GM18909 (cell line): ENCODE results near the gene MDFI.

Source experiments
- ATAC-seq: cut with Tn5 transposase; IDR thresholded peaks from one replicate; pipeline ENCODE4 v1.9.1; 2021; ENCODE audit warnings: mild to moderate bottlenecking; ENCODE audit not compliant: unreplicated experiment, poor library complexity

MDFI gene

DNA sequence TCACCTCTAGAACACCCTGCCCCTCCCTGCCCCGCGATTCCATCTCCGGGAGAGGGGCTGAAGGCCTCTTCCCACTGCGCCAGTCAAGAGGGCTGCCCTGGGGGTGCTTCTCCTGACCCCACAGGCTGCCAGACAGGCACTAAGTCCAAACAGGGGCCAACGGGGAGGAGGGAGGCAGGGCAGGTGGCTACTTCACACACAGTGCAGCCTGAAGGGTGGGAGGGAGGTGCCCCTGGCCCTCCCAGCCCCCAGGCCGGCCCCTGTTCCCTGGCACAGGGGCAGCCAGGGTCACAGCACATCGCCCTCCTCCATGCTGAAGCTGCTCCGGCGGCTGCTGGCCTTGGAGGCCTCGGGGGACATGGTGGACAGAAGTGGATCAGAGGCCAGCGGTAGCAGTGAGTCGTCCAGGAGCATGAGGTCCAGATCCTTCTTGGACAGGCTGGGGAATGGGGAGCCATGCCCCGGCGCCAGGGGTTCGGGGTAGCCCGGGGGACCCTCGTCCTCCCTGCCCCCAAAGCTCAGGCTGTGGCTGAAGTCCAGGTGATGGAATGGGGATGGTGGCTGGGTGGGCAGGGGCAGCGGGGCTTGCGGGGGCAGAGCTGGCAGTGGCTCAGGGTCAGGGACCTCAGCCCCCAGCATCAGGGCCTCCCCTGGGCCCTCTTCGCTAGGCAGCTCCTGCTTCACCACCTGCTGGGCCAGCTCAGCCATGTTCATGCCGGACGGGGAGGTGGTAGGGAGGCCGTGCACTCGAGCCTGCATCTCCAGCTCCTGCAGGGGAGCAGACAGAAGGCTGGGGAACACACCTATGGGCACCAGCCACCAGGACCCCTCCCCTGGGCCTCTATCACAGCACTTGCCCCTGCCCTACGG, 46.3 kb downstream of the MDFI start:
- ATAC-seq: no peak

DNA sequence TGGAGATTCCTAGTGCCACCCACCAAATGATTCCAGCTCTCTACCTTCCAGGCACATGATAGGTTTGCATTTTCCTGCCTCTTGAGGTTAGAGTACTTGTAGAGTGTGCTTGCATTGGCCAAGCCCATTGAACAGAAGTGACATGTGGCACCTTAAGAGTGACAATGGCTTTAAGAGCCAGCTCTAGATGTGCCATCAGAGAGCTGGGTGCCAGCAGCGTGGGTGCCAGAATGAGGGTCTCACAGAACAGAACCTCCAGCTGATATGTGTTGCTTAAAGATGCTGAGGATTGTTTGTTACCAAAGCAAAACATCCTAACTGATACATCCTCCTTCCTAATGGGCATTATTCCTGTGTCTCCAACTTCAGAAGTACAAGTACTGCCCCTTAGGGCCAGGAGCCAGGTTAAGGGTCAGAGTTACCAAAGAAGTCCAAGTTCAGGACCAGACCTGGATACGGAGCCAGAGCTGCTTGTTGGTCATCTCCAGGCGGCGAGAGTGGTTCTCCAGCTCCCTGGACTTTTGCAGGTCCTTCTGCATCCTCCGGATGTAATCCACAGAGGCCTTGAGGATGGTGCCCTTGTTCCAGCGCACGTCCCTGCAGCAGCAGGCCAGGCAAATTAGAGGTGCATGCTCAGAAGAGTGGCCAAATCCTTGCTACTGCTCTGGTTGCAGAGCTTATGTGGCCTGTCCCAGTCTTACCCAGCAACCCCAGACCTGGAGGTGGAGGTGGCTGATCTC, 47.5 kb downstream of the MDFI start:
- no peak for ATAC-seq

DNA sequence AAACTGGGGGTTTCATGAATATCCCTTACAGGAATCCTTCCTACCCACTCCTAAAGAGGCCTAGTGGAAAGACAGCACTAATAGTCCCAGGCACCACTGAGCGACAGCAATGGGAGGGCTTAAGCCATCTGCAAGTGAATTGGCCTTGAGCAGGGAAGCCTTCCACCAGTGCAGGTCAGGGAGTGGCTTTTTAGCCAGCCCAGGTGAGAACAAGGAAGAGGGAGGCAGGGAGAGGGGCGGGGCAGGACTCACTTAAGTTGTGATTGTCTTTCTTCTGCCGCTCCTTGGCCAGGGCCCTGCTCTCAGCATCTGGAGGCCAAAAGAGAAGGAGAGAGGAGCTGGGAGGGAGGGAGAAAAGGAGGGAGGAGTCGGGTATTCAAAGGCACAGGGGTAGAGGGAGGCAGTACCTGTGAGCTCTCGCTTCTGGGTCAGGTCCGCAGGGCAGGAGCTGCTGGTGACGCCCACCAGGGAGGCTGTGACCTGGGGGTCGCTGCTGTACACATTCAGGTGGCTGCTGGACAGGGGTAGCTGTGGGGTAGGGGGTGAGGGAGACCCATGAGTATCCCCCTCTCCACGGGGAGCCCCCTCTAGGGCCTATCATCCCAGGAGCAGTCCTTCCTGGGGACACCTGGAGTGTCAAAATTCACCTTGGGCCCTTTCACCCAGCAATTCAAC, 49.4 kb downstream of the MDFI start:
- no peak for ATAC-seq

DNA sequence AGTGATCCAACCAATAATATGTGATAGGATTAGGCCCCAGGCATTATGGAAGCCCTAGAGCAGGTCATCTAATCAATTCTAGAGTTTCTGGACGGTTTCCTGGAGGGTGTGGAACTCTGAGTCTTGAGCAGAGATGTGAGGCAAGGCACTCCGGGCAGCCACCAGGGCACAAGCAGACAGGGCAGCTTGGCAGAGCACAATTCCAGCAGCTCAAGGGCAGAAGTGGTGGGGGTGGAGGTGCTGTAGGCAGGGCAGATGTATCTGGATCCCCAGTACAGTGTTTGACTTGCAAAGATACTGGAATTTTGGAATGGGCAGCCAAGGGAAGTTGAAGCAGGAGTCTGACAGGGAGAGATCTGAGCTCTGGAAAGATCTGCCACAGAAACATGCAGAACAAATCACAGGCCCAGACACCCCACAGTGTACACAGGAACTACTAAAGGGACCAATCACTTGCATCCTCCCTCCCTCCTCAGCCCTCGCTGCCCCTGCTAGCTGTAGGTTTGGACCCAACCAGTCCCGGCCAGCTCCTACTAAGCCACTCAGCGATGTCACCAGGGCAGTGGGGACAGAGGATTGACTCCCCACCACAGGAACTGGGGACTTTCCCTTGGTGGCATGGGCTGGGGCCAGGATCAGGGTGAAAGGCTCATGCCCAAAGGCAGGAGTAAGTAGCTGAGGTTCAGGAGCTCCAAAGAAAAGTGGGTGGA, 50.1 kb downstream of the MDFI start:
- ATAC-seq: no peak

DNA sequence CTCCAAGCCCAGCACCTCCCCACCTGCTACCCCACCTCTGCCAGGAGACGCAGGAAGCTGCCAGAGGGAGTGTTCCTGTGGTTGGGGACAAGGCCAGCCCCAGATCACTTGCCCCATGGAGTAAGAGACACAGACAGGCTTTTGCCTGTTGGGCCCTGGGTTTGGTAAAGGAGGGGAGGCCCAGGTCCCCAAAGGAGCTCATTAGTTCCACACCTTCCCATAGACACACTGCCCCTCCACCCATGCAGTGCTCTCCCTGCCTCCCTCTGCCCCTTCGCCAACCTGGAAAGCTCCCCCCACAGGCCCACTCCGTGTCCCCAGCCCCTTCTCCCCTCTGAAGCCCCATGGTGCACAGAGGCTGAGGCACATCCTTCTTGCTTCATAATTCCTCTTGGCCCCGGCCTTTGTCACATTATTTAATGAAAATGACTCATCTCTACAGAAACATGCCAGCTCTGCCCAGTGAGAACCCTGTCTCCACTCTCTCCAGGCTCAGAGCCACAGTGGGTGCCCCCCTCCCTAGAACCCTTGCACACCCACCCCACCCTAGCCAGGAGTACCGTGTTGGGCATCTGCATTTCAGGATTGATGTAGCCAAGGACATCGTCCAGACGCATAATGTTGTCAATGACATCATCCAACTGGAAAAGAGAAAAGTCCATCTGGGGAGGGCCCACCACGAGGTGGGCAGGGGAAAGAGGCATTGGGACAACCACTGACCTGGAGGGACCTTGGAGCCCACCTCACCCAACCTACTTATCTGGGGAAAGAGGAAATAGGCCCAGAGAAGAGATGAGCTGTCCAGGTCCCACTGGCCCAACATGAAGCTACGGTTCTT, 51.1 kb downstream of the MDFI start:
- ATAC-seq: no peak

DNA sequence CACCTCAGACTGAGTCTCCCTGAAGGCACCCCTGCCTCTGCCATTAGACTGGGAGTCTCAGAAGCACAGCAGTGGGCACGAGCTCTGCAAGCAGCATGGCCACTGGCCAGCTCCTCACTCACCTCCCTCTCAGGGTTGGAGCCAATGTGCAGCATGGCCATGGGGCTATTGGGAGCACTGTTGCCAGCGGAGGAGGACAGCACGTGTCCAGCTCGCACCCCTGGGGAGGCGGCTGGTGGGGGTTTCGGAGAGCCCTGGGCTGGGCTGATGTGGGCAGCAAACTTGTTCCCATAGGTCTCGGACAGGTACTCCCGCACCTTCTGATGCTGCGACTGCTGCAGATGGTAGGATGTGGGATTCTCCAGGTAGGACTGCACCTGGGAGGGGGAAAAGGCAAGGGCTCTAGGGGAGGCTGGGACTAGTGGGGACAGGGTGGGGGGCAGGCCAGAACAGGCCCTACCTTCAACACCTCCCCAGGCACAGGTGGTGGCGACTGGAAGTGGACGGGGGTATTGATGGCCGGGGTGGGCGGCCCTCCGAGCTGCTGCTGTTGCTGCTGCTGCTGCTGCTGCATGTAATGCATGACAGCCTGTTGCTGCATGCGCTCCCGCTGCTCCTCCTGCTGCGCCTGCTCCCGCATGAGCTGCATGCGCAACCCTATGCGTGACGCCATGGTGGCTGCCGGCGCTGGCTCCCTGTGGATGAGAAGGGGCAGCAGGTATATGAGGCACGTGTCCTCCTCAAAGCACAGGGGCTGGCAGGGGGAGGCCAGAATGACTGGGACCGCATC, 52.5 kb downstream of the MDFI start:
- ATAC-seq: no peak

DNA sequence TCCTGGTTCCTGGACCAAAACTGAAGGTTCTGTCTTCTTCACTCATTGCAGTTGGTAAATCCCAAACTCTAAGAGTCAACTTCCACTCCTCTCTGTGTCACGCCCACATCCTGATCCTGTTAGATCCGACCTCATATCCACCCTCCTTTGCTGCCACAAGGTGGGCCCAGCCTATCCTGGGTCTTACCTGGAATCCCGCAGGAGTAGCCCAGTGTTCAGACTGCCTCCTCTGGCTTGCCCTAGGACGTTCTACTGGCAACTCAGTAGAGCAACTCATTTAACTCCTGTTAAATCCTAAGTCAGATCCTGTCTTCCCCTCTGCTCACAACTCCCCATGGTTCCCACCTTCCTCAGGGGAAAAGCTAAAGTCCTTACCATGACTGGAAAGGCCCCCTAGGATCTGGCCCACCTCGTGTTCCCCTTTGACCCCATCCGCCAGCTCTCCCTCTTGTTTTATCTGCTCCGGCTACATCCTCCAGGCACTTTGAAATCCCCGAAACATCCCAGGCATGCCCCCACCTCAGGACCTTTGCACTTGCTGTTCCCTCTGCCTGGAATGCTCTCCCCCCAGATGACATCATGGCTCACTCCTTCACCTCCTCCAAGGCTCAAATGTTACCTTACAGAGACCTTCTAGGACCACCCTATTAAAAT, 53.3 kb downstream of the MDFI start:
- ATAC-seq: no peak

DNA sequence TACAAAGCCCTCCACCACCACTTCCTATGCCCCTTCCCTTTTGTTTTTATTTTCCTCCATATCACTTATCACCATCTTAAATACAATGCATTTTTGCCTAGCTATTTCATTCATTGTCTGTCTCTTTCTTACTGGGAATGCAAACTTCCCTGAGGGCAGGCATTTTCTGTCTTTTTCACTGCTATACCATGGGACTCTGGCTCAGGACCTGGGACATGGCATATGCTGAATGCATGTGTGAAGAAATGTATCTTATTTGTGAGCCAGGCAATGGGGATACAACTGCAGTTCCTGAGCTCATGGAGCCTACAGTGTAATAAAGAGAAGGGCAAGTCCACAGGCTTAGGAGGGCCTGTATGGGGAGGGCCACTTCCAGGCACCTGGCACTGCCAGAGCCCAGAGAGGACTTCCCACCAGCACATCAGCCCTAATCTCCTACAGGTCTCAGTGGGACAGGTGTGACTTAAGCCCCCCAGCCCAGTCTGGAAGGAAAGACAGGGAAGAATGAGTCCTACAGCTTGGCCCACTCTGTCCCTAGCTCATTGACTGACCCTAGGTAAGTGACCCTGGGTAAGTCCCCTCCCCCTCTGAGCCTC, 53.9 kb downstream of the MDFI start:
- ATAC-seq: no peak

DNA sequence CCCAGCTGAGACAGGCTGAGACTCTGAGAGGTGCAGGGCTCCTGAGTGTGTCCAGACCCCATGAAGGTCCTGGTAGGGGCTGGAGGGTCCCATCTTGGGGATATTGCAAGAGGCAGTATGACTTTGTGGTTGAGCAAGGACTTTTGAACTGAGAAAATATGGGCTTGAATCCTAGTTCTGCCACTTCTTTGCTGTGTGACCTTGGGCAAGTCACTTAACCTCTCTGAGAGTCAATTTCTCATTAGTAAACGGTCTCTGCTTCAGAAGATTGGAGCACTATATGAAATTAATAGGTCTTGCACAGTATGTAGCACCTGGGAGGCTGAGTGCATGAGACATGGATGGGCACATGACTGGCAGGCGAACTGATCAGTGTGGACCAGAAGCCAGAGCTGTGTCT, 54.5 kb downstream of the MDFI start:
- ATAC-seq: no peak

DNA sequence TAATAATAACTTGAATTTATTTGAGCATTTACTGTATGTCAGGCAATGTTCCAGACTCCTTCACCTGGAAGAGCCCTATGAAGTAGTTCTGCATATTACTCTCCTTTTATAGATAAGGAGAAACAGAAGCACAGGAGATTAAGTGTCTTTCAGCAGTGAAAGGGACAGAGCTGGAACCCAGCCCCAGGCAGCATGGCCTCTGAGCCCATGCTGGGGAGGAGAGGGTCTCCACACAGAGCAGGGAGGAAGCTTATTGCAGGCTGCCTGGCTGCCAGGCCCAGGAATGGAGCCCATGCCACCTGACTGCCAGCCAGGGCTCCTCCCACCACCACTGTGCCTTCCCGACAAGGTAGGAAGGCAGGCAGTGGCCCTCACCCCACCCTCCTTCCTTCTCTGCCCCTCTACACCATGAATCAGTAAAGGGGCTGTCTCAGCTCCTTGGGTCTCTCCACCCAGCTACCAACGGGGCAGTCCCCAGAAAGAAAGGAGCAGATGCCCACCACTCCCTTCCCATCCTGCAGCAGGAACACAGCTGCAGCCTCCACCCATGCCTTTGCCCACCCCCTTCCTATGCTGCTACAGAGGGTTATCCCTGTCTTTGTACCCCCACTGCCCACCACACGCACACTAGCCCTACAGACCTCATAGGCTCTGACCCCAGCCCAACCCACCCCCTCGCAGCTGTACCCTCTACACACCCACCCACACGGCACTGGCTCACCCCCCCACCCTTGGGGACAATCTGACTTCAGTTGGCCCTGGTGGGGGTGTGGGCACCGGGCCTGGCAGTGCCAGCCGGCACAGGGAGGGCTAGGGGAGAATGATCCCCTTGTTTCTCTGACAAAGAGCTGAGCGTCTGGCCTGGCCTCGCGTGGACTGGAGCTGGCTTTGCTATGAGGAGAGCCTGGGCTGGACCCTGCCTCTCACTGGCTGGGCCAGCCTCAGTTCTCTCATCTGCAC, 55.3 kb downstream of the MDFI start:
- ATAC-seq: no peak

DNA sequence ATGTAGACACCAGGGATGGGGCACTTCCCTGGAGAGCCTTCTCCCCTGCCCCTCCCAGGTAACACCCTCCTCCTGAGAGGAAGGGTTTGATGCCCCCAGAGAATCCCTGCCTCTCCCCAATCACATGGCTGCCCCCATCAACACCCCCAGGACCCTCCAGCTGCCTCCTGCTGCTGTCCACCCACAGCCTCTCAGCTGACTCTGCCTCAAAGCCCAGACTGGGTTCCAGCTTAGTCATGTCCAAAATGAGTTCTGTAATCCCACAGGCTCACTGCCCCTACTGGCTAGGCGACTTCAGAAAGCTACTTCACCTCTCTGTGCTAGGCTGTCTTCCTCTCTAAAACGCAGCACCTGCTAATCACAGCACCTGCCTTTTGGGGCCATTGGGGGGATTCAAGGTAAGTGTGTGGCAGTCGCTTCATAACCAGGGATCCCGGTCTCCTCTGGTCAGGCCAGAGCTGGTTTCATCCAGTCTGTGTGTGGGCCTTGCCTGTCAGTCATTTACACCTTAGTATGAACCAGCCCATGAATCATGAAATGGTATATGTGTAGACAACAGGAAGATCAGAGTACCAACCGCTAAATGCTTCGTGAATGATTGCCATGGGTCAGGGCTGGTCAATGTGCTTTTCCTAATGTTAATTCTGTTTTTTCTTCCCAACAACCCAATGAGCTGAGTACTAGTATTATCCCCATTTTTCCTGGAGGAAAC, 56.7 kb downstream of the MDFI start:
- no peak for ATAC-seq

DNA sequence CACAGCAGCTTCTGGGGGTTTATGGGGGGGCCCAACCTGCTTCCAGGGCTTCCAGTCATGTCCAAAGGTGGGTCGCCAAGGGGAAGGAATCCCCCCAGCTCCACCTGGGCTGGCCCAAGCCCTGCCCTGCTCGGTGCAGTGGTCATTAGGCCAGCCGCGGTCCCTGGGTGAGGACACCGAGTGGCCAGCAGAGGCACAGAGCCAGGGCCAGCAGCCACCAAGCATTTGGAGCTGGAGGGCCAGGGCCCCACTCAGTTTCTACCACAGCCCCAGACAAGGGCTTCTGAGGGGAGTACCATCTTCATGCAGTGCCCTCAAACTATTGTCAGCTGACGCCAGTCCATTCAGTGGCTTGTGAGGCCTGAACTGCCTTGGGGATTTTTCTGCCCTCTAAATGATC, 57.6 kb downstream of the MDFI start:
- no peak for ATAC-seq

DNA sequence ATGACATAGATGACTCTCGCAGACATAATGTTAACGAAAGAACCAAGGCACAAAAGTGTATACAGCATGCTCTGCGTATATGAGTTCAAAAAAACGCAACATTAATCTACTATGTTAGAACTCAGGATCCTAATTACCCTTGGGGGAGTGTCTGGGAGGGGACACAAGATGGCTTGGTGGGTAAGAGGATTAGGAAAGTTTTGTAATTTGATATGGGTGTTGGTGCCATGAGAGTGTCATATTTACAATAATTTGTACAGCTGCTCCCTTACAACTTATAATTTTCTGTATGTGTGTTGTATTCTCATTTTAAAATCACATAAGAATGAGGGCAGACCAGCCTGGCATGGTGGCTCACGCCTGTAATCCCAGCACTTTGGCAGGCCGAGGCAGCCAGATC, 58.5 kb downstream of the MDFI start:
- ATAC-seq: no peak

DNA sequence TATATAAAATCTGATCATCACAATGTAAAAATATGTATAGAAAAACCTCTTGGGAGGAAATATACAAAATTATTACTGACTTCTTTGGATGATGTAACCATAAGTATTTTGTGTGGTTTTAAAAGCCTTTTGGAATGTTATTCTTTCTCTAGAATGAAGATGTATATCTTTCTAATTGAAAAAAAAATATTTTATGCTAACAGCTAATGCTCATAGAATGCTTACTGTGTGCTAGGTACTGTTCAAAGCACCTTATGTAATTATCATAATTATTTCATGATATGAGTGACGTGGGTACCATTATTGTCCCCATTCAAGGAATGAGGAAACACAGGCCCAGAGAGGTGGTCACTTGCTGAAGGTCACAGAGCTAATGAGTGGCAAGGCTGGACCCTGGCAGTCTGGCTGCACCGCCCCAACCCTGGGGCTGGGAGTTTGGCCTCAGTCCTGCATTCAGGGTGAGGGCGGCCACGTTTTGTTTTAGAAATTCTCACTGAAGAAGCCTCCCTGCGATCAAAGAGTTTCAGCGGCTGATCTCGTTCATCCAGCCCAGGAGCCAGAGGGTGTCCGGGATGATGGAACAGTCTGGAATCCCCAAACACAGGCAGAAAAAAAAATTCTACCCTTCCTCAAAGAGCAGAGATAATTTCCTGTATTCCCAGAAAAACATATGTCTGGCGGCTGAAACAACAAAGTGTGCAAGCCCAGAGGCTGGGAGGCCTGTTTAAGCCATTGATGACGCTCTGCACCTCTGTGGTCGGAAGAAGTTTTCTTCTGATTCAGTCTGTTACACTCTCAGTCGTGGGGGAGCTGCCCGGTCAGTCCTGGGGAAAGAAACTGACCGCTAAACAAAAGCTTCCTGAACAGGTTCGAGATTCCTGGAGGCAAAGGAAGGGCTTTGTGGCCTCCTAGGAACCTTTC, 59.9 kb downstream of the MDFI start:
- no peak for ATAC-seq

DNA sequence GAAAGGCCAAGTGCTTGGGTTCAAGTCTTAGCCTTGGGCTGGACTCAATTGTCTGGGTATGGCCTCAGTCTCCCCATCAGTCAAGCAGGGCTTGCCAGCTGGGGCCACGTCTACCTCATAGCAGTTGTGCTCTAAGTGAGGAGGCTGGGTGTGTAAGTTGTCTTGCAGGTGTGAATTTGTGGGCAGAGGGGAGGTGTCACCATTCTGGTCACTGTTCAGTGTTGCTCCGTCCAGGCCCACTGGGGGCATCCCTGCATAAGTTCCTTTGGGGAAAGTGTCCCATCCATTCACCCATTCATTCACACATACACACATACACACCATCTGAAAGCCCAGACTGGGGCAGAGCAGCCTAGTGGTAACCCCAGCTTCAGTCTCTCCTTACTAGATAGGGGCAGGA, 60.8 kb downstream of the MDFI start:
- ATAC-seq: no peak
